Measurements from ENCODE around the gene CTDSPL. TPM values are rescaled to one million over a fixed set of nuclear protein-coding genes. Genes with fewer than 3 reads are reported as not detected.

Gene CTDSPL
- total RNA-seq, 1 experiment from 2014 or later: 124 TPM

DNA sequence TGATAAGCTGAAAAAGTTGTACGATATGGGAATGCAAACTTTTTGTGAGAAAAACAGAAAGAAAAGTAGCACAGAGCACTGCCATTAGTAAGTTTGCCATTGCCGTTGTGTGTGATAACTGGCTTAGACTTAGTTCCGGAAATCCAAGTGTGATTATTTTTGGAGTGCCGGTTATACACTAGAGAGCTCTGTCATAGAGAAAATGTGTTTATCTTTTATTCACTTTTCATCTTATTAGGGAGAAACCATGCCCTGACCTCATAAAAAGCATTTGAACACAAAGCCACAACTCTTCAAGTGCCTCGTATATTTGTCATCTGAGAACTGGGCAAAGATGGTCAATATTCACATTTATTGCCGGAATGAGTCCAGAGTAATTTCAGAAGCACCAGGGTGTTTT is 36.1 kb downstream of the CTDSPL start:
- BruUV-seq (replicated peaks): no TSS peak
- ChIA-PET CTCF (no interaction called here), POLR2A (ENCODE audit: unreplicated experiment) (no interaction called here)
- H3K9me2 ChIP-seq (ENCODE audit: insufficient read depth): no peaks in the 10 kb centered on the region
- DNase-seq: no peak
- H3K4me2 ChIP-seq: no peak overlapping the region
- TF ChIP-seq, protein P1, sequence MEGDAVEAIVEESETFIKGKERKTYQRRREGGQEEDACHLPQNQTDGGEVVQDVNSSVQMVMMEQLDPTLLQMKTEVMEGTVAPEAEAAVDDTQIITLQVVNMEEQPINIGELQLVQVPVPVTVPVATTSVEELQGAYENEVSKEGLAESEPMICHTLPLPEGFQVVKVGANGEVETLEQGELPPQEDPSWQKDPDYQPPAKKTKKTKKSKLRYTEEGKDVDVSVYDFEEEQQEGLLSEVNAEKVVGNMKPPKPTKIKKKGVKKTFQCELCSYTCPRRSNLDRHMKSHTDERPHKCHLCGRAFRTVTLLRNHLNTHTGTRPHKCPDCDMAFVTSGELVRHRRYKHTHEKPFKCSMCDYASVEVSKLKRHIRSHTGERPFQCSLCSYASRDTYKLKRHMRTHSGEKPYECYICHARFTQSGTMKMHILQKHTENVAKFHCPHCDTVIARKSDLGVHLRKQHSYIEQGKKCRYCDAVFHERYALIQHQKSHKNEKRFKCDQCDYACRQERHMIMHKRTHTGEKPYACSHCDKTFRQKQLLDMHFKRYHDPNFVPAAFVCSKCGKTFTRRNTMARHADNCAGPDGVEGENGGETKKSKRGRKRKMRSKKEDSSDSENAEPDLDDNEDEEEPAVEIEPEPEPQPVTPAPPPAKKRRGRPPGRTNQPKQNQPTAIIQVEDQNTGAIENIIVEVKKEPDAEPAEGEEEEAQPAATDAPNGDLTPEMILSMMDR (conservative IDR thresholded peaks at IDR 0.05): no peak
- no peak for TF ChIP-seq EZH2 (IDR thresholded peaks at IDR 0.05; ENCODE audit: low read depth)
- H3K4me3 ChIP-seq: no peak overlapping the region
- no peaks in the 10 kb centered on the region; the same call in 1 of the 2 replicates for H4K20me1 ChIP-seq (ENCODE audit: insufficient read depth)
- H3K4me1 ChIP-seq (replicated peaks; ENCODE audit: insufficient read depth): peaks cover 12% of the 10 kb centered on the region
- H3K79me2 ChIP-seq (ENCODE audit: low read depth): peaks cover 59% of the 10 kb centered on the region
- 0 out of 2 replicates have a peak, but pooled peaks cover 7% of the 10 kb centered on the region for H3F3A ChIP-seq (ENCODE audit: insufficient read depth, low read depth)
- H3K36me3 ChIP-seq (ENCODE audit: low read depth): no peaks in the 10 kb centered on the region
- no peak overlapping the region for H3K27ac ChIP-seq
- H2AFZ ChIP-seq: no peak overlapping the region
- H3K9me3 ChIP-seq (ENCODE audit: insufficient read depth, low read depth): no peaks in the 10 kb centered on the region
- no peaks in the 10 kb centered on the region for H3K27me3 ChIP-seq (ENCODE audit: insufficient read depth, low read depth)
- intact Hi-C loops (cut with micrococcal nuclease; ENCODE audit: unreplicated experiment): no loop called here

DNA sequence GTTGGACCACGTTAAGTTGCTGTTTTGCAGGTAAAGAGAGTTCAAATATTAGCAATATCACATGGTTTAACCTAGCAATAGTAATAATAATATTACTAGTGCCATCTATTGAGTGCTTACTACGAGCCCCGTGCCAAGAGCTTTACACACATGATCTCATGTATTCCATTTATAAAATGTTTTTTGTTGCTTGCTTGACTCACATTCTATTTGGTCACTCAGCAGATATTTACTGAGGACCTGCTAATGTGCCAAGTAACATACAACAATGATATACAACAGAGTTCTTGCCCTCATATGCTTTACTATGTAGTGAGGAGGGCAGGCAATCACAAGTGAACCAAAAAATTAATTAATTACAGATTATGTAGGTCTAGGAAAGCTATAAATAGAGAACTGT is 36.7 kb downstream of the CTDSPL start:
- intact Hi-C loops (cut with micrococcal nuclease; ENCODE audit: unreplicated experiment): no loop called here
- Histone ChIP-seq H2AFZ (no peak overlapping the region), H3K36me3 (ENCODE audit: low read depth) (no peaks in the 10 kb centered on the region), H3K4me2 (no peak overlapping the region), H3K27me3 (ENCODE audit: insufficient read depth, low read depth) (no peaks in the 10 kb centered on the region), H3K4me1 (replicated peaks; ENCODE audit: insufficient read depth) (peaks cover 6% of the 10 kb centered on the region; the same call in 1 of the 2 replicates), H3F3A (ENCODE audit: insufficient read depth, low read depth) (0 out of 2 replicates have a peak, but pooled peaks cover under 1% of the 10 kb centered on the region), H3K9me3 (ENCODE audit: insufficient read depth, low read depth) (no peaks in the 10 kb centered on the region), H3K79me2 (ENCODE audit: low read depth) (peaks cover 61% of the 10 kb centered on the region), H4K20me1 (ENCODE audit: insufficient read depth) (no peaks in the 10 kb centered on the region; the same call in 1 of the 2 replicates), H3K9me2 (ENCODE audit: insufficient read depth) (no peaks in the 10 kb centered on the region), H3K4me3 (no peak overlapping the region), H3K27ac (no peak overlapping the region)
- CTCF ChIA-PET: no interaction called here
- TF ChIP-seq EZH2 (IDR thresholded peaks at IDR 0.05; ENCODE audit: low read depth): no peak
- TF ChIP-seq, protein P1 (conservative IDR thresholded peaks at IDR 0.05): no peak
- no TSS peak for BruUV-seq (replicated peaks)
- POLR2A ChIA-PET (ENCODE audit: unreplicated experiment): no interaction called here
- DNase-seq: no peak

DNA sequence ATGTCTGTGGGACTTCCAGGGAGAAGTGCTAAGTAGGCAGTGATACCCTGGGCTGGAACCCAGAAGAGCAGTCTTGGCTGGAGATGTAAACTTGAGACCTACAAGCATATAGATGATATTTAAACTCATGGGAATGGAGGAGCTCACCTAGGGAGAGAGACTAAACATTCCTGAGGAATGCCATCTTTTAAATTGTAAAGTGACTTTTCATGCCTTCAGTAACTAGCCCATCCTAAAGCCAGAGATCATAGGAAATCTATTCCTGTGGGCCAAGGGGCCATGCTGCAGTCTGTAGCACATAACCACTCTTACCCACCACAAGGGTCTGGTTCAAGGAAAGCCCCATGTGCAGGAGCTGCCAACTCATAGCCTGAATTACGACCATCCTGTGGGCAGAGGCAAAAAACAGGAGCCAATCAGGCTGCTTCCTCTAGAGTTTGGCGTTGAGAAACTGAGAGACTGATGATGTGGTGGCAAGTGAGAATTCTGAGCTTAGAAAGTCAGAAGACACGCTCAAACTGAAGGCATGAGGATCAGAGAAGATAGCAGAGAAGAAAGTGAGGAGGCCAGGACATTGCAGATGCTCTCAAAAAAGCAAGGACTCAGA is 37.5 kb downstream of the CTDSPL start:
- POLR2A ChIA-PET (ENCODE audit: unreplicated experiment): no interaction called here

More for the DNA sequence above, 37.5 kb downstream of the CTDSPL start:
- no peaks in the 10 kb centered on the region; the same call in 1 of the 2 replicates for H4K20me1 ChIP-seq (ENCODE audit: insufficient read depth)
- H2AFZ ChIP-seq: no peak overlapping the region
- H3K4me3 ChIP-seq: no peak overlapping the region
- TF ChIP-seq, protein P1 (conservative IDR thresholded peaks at IDR 0.05): no peak
- no peak for TF ChIP-seq EZH2 (IDR thresholded peaks at IDR 0.05; ENCODE audit: low read depth)
- H3K36me3 ChIP-seq (ENCODE audit: low read depth): no peaks in the 10 kb centered on the region
- H3K4me2 ChIP-seq: no peak overlapping the region
- no peaks in the 10 kb centered on the region for H3K27me3 ChIP-seq (ENCODE audit: insufficient read depth, low read depth)
- CTCF ChIA-PET: no interaction called here
- H3K27ac ChIP-seq: no peak overlapping the region
- no peaks in the 10 kb centered on the region for H3F3A ChIP-seq (ENCODE audit: insufficient read depth, low read depth)
- peaks cover 58% of the 10 kb centered on the region for H3K79me2 ChIP-seq (ENCODE audit: low read depth)
- intact Hi-C loops (cut with micrococcal nuclease; ENCODE audit: unreplicated experiment): no loop called here
- 0 out of 2 replicates have a peak, but pooled peaks cover under 1% of the 10 kb centered on the region for H3K4me1 ChIP-seq (replicated peaks; ENCODE audit: insufficient read depth)
- DNase-seq: no peak
- H3K9me3 ChIP-seq (ENCODE audit: insufficient read depth, low read depth): no peaks in the 10 kb centered on the region
- no TSS peak for BruUV-seq (replicated peaks)
- H3K9me2 ChIP-seq (ENCODE audit: insufficient read depth): no peaks in the 10 kb centered on the region

Measured in PC-9 (cell line).